HG03025 (cell line): ENCODE results near the gene RPL34.

Experiments used
- ATAC-seq: cut with Tn5 transposase; IDR thresholded peaks from one replicate; pipeline ENCODE4 v1.9.1; 2021; ENCODE audit warnings: mild to moderate bottlenecking, moderate library complexity; ENCODE audit not compliant: unreplicated experiment, low FRiP score

RPL34 gene

GRCh38 chr4:108622828-108623227 lies 2.5 kb downstream of the RPL34 start:
- ATAC-seq, result no peak

GRCh38 chr4:108624263-108625056 lies 4.1 kb downstream of the RPL34 start:
- no peak for ATAC-seq

DNA sequence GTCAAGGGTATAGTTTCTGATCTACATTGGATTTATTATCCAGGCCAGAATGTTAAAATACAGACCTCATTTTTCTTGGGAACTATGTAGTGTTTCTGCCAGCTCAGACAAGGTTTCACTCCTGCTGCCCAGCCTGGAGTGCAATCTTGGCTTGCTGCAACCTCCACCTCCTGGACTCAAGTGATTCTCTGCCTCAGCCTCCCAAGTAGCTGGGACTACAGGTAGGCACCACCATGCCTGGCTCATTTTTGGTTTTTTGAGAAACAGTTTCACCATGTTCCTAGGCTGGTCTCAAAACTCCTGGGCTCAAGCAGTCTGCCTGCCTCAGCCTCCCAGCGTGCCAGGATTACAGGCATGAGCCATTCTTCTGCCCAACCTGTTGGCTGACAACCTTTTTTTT lies 5.7 kb downstream of the RPL34 start:
- ATAC-seq, result no peak

DNA sequence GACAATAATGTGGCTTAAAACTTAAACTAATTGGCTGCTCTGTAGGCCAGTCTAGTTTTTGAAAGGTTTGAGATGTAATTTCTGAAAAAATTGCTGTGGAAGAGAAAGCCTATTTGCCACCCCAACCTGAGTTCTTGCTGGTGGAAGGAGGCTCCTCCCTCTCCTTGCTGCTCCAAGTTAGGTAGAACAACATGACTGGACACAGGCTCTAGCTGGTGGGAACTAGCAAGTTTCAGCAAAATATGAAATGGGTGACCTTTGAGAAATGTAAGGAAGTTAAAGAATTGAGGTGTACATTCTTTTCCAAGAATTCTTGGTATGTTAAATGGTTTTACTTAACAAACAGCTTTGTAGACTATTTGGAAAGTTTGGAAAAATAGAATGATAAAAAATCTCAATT lies 8.0 kb downstream of the RPL34 start:
- ATAC-seq, result no peak

GRCh38 chr4:108635070-108635655 lies 14.8 kb downstream of the RPL34 start:
- ATAC-seq, result no peak

DNA sequence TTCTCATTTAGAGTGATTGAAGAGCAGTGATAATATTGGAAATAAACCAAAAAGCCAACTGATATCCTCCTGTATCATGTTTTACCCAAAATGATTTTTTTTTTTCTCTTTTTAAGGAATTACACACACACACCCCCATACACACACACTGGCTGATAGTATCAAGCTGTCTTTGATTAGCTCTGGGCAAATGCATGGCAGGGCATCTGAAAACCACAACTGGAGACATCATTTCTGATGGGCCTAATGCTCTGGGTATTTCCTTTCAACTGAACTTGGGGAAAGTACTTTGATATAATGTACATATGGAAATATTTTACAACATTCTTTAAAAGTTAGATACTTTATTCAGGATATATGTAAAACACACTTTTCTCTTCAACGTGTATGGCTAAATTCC lies 15.9 kb downstream of the RPL34 start:
- ATAC-seq, result no peak

GRCh38 chr4:108637856-108638255 lies 17.5 kb downstream of the RPL34 start:
- no peak for ATAC-seq

- ATAC-seq, result no peak
These were observed 23.9 kb downstream of the RPL34 start for GRCh38 chr4:108644237-108644636.

DNA sequence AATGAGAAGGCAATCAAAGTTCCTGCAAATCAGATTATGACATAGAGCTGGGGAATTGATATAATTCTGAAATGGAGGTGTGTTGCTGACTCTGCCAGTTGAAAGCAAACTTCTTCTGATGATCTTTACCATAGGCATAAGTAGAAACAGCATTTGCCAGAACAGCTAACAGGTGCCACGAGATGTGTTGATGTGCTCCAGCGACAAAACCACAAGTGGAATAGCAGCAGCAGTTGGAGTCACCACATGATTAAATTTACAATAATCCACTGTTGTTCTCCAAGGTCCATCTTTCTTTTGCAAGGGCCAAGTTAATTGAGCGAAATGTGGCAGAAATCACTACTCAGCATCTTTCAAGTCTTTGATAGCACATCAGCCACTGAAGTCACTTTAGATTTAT lies 26.3 kb downstream of the RPL34 start:
- ATAC-seq, result no peak

DNA sequence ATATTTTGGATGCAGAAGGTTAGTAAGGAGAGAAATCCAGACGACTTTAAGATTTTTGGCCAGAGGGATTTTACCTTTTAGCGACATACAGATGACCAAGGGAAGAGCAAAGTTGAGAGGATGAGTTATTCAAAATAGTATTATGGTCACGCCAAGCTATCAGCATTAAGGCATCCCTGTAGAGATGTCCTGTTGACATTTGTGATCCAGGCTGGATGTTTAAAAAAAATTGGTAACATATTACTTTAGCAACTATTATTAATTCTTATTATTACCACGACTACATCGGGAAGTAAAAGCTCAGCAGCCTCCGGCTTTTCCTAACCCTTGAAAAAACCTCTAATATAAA lies 29.5 kb downstream of the RPL34 start:
- peak; percentile 8 for ATAC-seq

- peak; percentile 95 for ATAC-seq
These were observed 30.0 kb downstream of the RPL34 start, which contains the start of gene OSTC for GRCh38 chr4:108650212-108651013. OSTC (plus strand) TSS chr4:108650599; CDS start chr4:108650656, 57 bp downstream.

DNA sequence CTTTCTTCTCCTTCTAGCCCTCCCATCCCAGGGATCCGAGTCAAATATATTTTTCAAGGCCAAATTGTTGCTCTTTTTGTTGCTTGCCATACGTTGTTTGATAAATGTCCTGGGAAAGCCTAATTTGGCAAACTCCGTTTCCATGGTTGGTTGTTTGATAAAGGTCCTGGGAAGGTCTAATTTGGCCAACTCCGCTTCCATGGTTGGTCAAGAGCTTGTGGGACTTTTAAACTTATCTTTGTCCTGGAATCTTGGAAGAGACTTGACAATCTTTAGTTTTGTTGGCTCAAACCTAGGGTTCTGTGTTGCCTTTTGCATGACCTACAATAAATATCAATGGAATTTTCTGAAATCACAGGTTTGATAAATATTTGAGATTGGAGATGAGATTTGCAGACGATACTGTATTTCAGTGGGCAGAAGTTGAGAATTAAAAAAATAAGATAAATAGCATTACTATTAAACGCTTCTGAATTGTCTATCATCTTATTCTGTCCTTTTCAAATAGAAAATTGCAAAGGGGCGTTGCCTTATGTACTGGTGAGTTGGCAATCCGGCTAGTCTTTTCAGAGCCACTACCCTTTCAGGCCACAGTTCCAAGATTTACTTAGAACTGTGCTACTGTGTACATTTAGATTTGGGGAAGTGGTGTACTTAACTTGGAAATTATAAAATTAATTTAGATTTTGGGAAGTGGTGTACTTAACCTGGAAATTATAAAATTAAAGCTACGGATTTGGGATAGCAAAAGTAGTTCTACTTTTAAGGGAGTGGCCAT lies 30.8 kb downstream of the RPL34 start:
- ATAC-seq, result no peak

DNA sequence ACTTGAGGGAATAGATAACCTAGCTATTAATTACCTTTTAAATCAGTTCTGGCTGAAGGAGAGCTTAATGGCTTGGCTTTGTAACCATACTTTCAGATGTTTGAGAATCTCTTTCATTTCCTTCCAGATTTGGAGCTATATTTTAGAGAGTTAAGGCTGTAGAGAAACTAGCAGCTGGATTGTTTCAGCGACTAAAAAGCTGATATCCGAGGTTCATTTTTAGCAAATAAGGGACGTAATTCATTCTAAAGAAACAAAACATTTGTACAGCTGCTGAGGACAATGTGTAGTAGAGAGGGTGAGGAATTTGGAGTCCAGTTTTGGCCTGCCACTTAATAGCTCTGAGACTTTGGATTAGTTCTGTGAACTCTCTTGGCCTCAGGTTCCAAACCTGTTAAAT lies 42.3 kb downstream of the RPL34 start:
- ATAC-seq, result no peak

GRCh38 chr4:108674356-108674977 lies 54.1 kb downstream of the RPL34 start:
- ATAC-seq, result no peak
